ENCODE measurements around the gene PHYHIPL. TPM values are rescaled to one million over a fixed set of nuclear protein-coding genes. Genes with fewer than 3 reads are reported as not detected.
"Not testable (repeated sequence)": the region's sequence is repeated elsewhere in the genome, so short reads cannot be mapped to it uniquely, and the experiment has no call there.

The PHYHIPL gene
- total and polyA plus RNA-seq, 12 donors, result 3.2 to 59.5 (median 21.7) TPM

- intact Hi-C loops (cut with DNase I), result no loop called here
- peak in 2 of 7 donors; percentile 13 to 34 for DNase-seq
Observed at GRCh38 chr10:59234816-59235429, 58.5 kb downstream of the PHYHIPL start.

GRCh38 chr10:59236064-59236697, 59.7 kb downstream of the PHYHIPL start:
- Histone ChIP-seq H3K27me3 (no peaks in the 10 kb centered on the region), H3K36me3 (replicated peaks in 1 of 2) (no peaks in the 10 kb centered on the region), H3K4me1 (replicated peaks in 1 of 2) (peaks cover 0 to 7% of the 10 kb centered on the region in 2 donors), H3K9me3 (replicated peaks in 1 of 3) (no peaks in the 10 kb centered on the region), H3K27ac (no peak overlapping the region), H3K4me3 (no peak overlapping the region)
- TF ChIP-seq CTCF (IDR thresholded peaks at IDR 0.05) (no peak), POLR2A (IDR thresholded peaks at IDR 0.05) (no peak)
- no peak for DNase-seq
- intact Hi-C loops (cut with DNase I), result no loop called here
- 85 to 92% (median 89%) methylated on average over 4 of the region's 4 CpGs for WGBS, 4 donors

More at GRCh38 chr10:59234816-59235429, 58.5 kb downstream of the PHYHIPL start:
- TF ChIP-seq POLR2A (IDR thresholded peaks at IDR 0.05), result no peak
- peak; percentile 20 to 54 (median 42) for TF ChIP-seq CTCF (IDR thresholded peaks at IDR 0.05)
- Histone ChIP-seq H3K4me1 (replicated peaks in 1 of 2) (peaks cover 0 to 12% of the 10 kb centered on the region in 2 donors), H3K27ac (no peak overlapping the region), H3K9me3 (replicated peaks in 1 of 3) (no peaks in the 10 kb centered on the region), H3K27me3 (no peaks in the 10 kb centered on the region), H3K36me3 (replicated peaks in 1 of 2) (no peaks in the 10 kb centered on the region), H3K4me3 (no peak overlapping the region)

- no peaks in the 10 kb centered on the region for H3K4me1 ChIP-seq (replicated peaks in 1 of 2)
- intact Hi-C loops (cut with DNase I), result no loop called here
- no peak overlapping the region for H3K4me3 ChIP-seq
- no peak overlapping the region for H3K27ac ChIP-seq
- no peaks in the 10 kb centered on the region for H3K9me3 ChIP-seq (replicated peaks in 1 of 3)
- DNase-seq, result no peak
- H3K36me3 ChIP-seq (replicated peaks in 1 of 2), result no peaks in the 10 kb centered on the region
- no peak for TF ChIP-seq CTCF (IDR thresholded peaks at IDR 0.05)
- no peak for TF ChIP-seq POLR2A (IDR thresholded peaks at IDR 0.05)
- H3K27me3 ChIP-seq, result no peaks in the 10 kb centered on the region
Observed at GRCh38 chr10:59237775-59238174, 61.3 kb downstream of the PHYHIPL start.

- H3K4me1 ChIP-seq (replicated peaks in 1 of 2); H3K27ac ChIP-seq; H3K36me3 ChIP-seq (replicated peaks in 1 of 2); H3K9me3 ChIP-seq (replicated peaks in 1 of 3); DNase-seq; H3K4me3 ChIP-seq; H3K27me3 ChIP-seq; intact Hi-C loops (cut with DNase I): not testable (repeated sequence)
- 50 to 91% (median 72%) methylated on average over 2 of the region's 2 CpGs for WGBS, 4 donors
Observed at GRCh38 chr10:59239108-59239507, 62.7 kb downstream of the PHYHIPL start.
